Astrocyte (in vitro differentiated cells and primary cell): Measurements from ENCODE around the gene TSPAN19. TPM values are rescaled to one million over a fixed set of nuclear protein-coding genes. Genes with fewer than 3 reads are reported as not detected.

Source experiments
- total RNA-seq: library from RNA; stranded (reverse); gene quantifications from 2 replicates; pipeline ENCODE4 v1.2.1, GENCODE V29; 2021

The TSPAN19 gene
- total RNA-seq, 1 donor from 2014 or later = not detected

Other genes with a start within 250 kb of the TSPAN19 start
- 14.0 and 16.7 TPM in 2 replicates for gene SLC6A15, start 123.5 kb downstream of the TSPAN19 start, total RNA-seq
- 1.5 and 1.9 TPM in 2 replicates for gene LRRIQ1, start 74 bp upstream of the TSPAN19 start, total RNA-seq
- gene ALX1, start 243.9 kb upstream of the TSPAN19 start, total RNA-seq = 1.4 and 1.9 TPM in 2 replicates